CD4-positive, CD25-positive, alpha-beta regulatory T cell (primary cell): Measurements from ENCODE around the gene HJURP. TPM values are rescaled to one million over a fixed set of nuclear protein-coding genes. Genes with fewer than 3 reads are reported as not detected.

Experiments used
- ATAC-seq, 2 donors: fragments of 150-1000 bp; cut with Tn5 transposase; one replicate each; pipeline ENCODE4 v1.10.0; 2021; ENCODE audit warnings: low read depth in 2 of 2, moderate number of reproducible peaks in 2 of 2, moderate library complexity in 1 of 2
- DNase-seq, 3 donors: peaks; one replicate each; pipeline versions ENCODE4 v3.0.0 to v3.0.0-alpha.2; 2012 to 2022; ENCODE audit warnings: mixed read lengths in 1 of 3
- H3K27ac ChIP-seq: one replicate; pipeline ENCODE4 v1.7.0; 2013; ENCODE audit warnings: mild to moderate bottlenecking, low read length; ENCODE audit not compliant: insufficient read depth, poor library complexity, severe bottlenecking
- H3K27me3 ChIP-seq: one replicate; pipeline ENCODE4 v1.7.0; 2013; ENCODE audit warnings: low read length; ENCODE audit not compliant: control insufficient read depth, insufficient read depth
- H3K36me3 ChIP-seq: one replicate; pipeline ENCODE4 v1.7.0; 2013; ENCODE audit warnings: mild to moderate bottlenecking, low read length, moderate library complexity; ENCODE audit not compliant: control insufficient read depth, insufficient read depth
- H3K4me1 ChIP-seq: 2 replicates; pipeline ENCODE4 v1.7.0; 2013; ENCODE audit warnings: mild to moderate bottlenecking, low read length; ENCODE audit not compliant: insufficient read depth, control insufficient read depth, poor library complexity, severe bottlenecking
- H3K4me3 ChIP-seq: one replicate; pipeline ENCODE4 v1.7.0; 2013; ENCODE audit warnings: low read depth, mild to moderate bottlenecking, low read length, moderate library complexity
- H3K9me3 ChIP-seq, 2 experiments: 1 replicate in 1 of 2; 2 replicates in 1 of 2; pipeline ENCODE4 v1.7.0; 2013; ENCODE audit warnings: low read length in 2 of 2, mild to moderate bottlenecking in 1 of 2, moderate library complexity in 1 of 2; ENCODE audit not compliant: control insufficient read depth in 2 of 2
- H3K27ac Mint-ChIP-seq, 3 donors: one replicate each; pipeline ENCODE4 v1.8.0; 2020 to 2022; ENCODE audit warnings: mild to moderate bottlenecking in 3 of 3, mixed read lengths in 3 of 3, moderate library complexity in 2 of 3
- H3K27me3 Mint-ChIP-seq: one replicate; pipeline ENCODE4 v1.8.0; 2022; ENCODE audit warnings: mild to moderate bottlenecking, mixed read lengths
- H3K36me3 Mint-ChIP-seq: one replicate; pipeline ENCODE4 v1.8.0; 2020; ENCODE audit warnings: mixed read lengths
- H3K4me1 Mint-ChIP-seq, 4 donors: one replicate each; pipeline ENCODE4 v1.8.0; 2020 to 2022; ENCODE audit warnings: mixed read lengths in 4 of 4, mild to moderate bottlenecking in 1 of 4
- H3K4me3 Mint-ChIP-seq, 4 donors: one replicate each; pipeline ENCODE4 v1.8.0; 2020 to 2022; ENCODE audit warnings: mild to moderate bottlenecking in 4 of 4, mixed read lengths in 4 of 4, moderate library complexity in 3 of 4
- H3K9me3 Mint-ChIP-seq, 7 donors: one replicate each; pipeline ENCODE4 v1.8.0; 2020 to 2022; ENCODE audit warnings: mixed read lengths in 7 of 7, mild to moderate bottlenecking in 3 of 7, moderate library complexity in 2 of 7
- polyA plus RNA-seq, 4 donors: library from polyadenylated mRNA; unstranded; fragments of 300-500 nt; fragmentation: Illumina TruSeq; gene quantifications; one replicate each; pipeline ENCODE4 v1.2.3, GENCODE V29; 2021
- total RNA-seq: library from RNA; stranded (reverse); gene quantifications from one replicate; pipeline ENCODE4 v1.2.3, GENCODE V29; 2022

HJURP gene
- total and polyA plus RNA-seq, 5 donors from 2014 or later = 0.34 to 1.8 (median 1.4) TPM

GRCh38 chr2:233815861-233816260, 38.5 kb downstream of the HJURP start:
- H3K4me3 ChIP-seq = no peak overlapping the region
- no peaks in the 10 kb centered on the region for H3K4me1 ChIP-seq
- peaks cover 0 to 1% (median 0%) of the 10 kb centered on the region in 7 donors for H3K9me3 Mint-ChIP-seq
- H3K36me3 ChIP-seq = no peaks in the 10 kb centered on the region
- no peaks in the 10 kb centered on the region for H3K4me1 Mint-ChIP-seq
- no peaks in the 10 kb centered on the region for H3K36me3 Mint-ChIP-seq
- DNase-seq (no peak), ATAC-seq (no peak)
- H3K27me3 Mint-ChIP-seq = peaks cover 33% of the 10 kb centered on the region
- H3K4me3 Mint-ChIP-seq = no peak overlapping the region
- no peak overlapping the region for H3K27ac Mint-ChIP-seq
- no peaks in the 10 kb centered on the region for H3K9me3 ChIP-seq
- no peak overlapping the region for H3K27ac ChIP-seq
- H3K27me3 ChIP-seq = no peaks in the 10 kb centered on the region

DNA sequence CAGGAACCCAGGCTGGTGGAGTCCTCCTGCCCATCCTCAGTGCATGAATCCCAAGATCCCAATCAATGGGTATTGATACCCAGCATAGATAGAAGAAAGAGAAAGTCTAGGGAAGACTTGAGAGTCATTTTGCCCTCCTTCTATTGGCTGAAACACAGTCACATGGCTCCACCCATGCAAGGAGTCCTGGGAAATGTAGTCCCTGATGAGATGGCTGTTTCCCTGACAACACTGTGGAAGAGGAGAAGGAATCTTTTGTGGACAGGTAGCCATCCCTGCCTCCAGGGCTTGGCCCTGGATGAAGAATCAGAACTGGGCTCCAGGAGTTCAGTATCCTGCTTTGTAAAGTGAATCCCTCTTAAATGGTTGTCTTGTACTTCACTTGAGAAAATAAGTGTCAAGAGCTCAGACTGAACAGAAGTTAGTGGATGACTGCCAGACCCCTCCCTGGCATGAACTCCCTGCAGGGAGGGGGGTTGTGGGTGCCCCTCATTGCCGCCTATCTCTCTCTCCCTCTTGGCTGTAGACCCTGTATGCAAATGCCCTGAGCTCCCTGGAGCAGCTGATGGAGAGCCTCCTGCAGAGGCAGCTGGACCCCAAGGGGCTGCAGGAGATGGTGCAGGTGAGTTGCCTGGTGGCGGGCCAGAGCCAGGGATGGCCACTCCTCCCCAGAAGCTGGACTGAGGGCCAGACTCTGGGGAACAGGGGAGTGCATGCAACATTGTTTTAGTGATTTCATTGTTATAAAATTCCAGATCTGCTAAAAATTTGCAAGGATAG, 40.1 kb downstream of the HJURP start:
- H3K4me1 ChIP-seq = no peaks in the 10 kb centered on the region
- ATAC-seq (no peak), DNase-seq (peak in 1 of 3 donors; percentile 24)
- no peaks in the 10 kb centered on the region for H3K4me1 Mint-ChIP-seq
- peaks cover 27% of the 10 kb centered on the region for H3K27me3 Mint-ChIP-seq
- H3K27ac ChIP-seq = no peak overlapping the region
- H3K27ac Mint-ChIP-seq = no peak overlapping the region
- H3K36me3 ChIP-seq = no peaks in the 10 kb centered on the region
- no peaks in the 10 kb centered on the region for H3K9me3 ChIP-seq
- no peak overlapping the region for H3K4me3 ChIP-seq
- H3K9me3 Mint-ChIP-seq = peaks cover 0 to 1% (median 0%) of the 10 kb centered on the region in 7 donors
- H3K36me3 Mint-ChIP-seq = no peaks in the 10 kb centered on the region
- H3K27me3 ChIP-seq = no peaks in the 10 kb centered on the region
- no peak overlapping the region for H3K4me3 Mint-ChIP-seq

DNA sequence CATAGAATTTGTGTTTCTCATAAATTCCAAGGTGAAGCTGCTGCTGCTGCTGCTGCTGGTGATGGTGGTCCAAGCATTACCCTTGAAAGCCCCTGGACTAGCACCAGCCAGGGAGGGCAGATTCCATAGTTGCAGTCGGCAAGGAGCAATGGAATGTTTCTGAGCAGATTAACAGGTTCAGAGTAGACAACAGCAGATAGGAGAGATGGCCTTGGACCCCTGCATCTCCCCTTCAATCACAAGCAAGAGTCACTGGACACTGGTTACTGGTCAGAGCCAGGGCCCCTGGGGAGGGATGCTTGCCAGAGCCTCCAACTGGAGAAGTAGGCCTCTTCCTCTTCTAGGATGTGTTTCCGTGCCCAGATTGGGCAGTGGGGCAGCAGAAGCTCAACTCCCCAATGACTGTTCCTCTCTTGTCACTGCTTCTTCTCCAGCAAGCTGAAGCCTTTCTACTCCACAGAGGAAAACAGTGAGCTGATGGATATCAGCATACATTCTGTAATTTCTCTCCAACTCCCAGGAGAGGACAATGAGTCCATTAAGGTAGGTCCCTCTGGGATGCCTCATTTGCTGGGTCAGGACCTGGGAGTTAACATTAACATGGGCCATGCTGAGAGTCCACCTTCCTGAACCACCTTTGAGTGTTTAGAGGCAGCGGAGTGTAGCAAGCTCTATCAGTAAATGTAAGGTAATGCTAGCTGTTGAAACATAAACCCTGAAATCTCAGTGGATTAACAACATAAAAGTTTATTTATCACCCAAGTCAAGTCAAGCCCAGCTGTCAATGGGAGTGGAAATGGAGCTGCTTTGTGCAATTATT, 40.9 kb downstream of the HJURP start:
- Histone ChIP-seq H3K27me3 (no peaks in the 10 kb centered on the region), H3K27ac (no peak overlapping the region), H3K9me3 (no peaks in the 10 kb centered on the region), H3K36me3 (no peaks in the 10 kb centered on the region), H3K4me1 (no peaks in the 10 kb centered on the region), H3K4me3 (no peak overlapping the region)
- Mint-ChIP-seq H3K9me3 (peaks cover 0 to 1% (median 0%) of the 10 kb centered on the region in 7 donors), H3K36me3 (no peaks in the 10 kb centered on the region), H3K4me1 (no peaks in the 10 kb centered on the region), H3K4me3 (no peak overlapping the region), H3K27me3 (peaks cover 31% of the 10 kb centered on the region), H3K27ac (no peak overlapping the region)
- DNase-seq = no peak
- ATAC-seq = no peak

DNA sequence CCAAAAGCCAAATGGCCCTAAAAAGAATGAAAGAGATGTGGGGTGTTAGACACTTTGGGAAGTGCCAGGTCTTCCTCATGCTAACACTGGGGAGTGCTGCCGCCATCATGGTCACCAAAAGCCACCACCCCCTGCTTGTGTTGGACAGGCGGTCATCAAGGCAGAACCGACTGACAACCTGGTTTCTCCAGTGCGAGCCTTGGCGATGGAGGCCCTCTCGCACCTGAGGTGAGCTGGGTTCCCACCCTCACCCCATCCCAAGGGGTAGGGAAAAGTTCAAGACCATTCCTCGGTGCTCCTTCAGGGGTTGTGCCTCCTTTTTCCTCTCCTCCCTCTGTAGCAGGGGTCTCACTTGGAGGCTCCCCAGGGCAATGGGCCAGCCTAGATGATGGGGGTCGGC, 42.6 kb downstream of the HJURP start:
- Histone ChIP-seq H3K4me1 (no peaks in the 10 kb centered on the region), H3K27ac (no peak overlapping the region), H3K36me3 (no peaks in the 10 kb centered on the region), H3K9me3 (no peaks in the 10 kb centered on the region), H3K27me3 (no peaks in the 10 kb centered on the region), H3K4me3 (no peak overlapping the region)
- H3K4me1 Mint-ChIP-seq = no peaks in the 10 kb centered on the region
- H3K27ac Mint-ChIP-seq = no peak overlapping the region
- DNase-seq = no peak
- no peaks in the 10 kb centered on the region for H3K36me3 Mint-ChIP-seq
- no peak for ATAC-seq
- no peak overlapping the region for H3K4me3 Mint-ChIP-seq
- peaks cover 28% of the 10 kb centered on the region for H3K27me3 Mint-ChIP-seq
- H3K9me3 Mint-ChIP-seq = no peaks in the 10 kb centered on the region

GRCh38 chr2:233811087-233811486, 43.2 kb downstream of the HJURP start:
- no peak for DNase-seq
- no peaks in the 10 kb centered on the region for H3K4me1 Mint-ChIP-seq
- no peak overlapping the region for H3K27ac ChIP-seq
- no peak for ATAC-seq
- no peaks in the 10 kb centered on the region for H3K9me3 ChIP-seq
- H3K27me3 Mint-ChIP-seq = peaks cover 32% of the 10 kb centered on the region
- H3K27ac Mint-ChIP-seq = no peak overlapping the region
- no peaks in the 10 kb centered on the region for H3K27me3 ChIP-seq
- H3K4me3 Mint-ChIP-seq = no peak overlapping the region
- no peak overlapping the region for H3K4me3 ChIP-seq
- no peaks in the 10 kb centered on the region for H3K9me3 Mint-ChIP-seq
- H3K36me3 Mint-ChIP-seq = no peaks in the 10 kb centered on the region
- no peaks in the 10 kb centered on the region for H3K36me3 ChIP-seq
- H3K4me1 ChIP-seq = no peaks in the 10 kb centered on the region

DNA sequence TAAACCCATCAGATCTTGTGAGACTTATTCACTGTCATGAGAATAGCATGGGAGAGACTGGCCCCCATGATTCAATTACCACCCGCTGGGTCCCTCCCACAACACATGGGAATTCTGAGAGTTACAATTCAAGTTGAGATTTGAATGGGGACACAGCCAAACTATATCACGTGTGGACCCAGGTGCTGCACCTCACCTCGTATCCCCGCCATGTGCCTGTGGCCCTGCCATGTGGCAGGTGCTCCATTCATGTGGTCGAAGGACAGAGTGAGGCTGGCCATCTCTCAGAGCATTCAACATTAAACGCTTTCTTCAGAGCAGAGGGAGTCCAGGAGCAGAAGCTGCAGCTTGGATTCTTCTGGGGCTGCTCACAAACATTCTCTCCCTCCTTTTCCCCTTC, 44.0 kb downstream of the HJURP start:
- Histone ChIP-seq H3K27me3 (no peaks in the 10 kb centered on the region), H3K4me3 (no peak overlapping the region), H3K4me1 (no peaks in the 10 kb centered on the region), H3K27ac (no peak overlapping the region), H3K36me3 (no peaks in the 10 kb centered on the region), H3K9me3 (no peaks in the 10 kb centered on the region)
- DNase-seq = no peak
- Mint-ChIP-seq H3K9me3 (no peaks in the 10 kb centered on the region), H3K27ac (no peak overlapping the region), H3K4me3 (no peak overlapping the region), H3K4me1 (no peaks in the 10 kb centered on the region), H3K27me3 (peaks cover 35% of the 10 kb centered on the region), H3K36me3 (no peaks in the 10 kb centered on the region)
- no peak for ATAC-seq

- H3K27ac ChIP-seq = no peak overlapping the region
- no peaks in the 10 kb centered on the region for H3K9me3 ChIP-seq
- H3K27me3 Mint-ChIP-seq = peaks cover 23% of the 10 kb centered on the region
- peaks cover 3% of the 10 kb centered on the region for H3K27me3 ChIP-seq
- no peak overlapping the region for H3K4me3 Mint-ChIP-seq
- H3K4me1 Mint-ChIP-seq = no peaks in the 10 kb centered on the region
- H3K4me3 ChIP-seq = no peak overlapping the region
- no peaks in the 10 kb centered on the region for H3K9me3 Mint-ChIP-seq
- H3K36me3 Mint-ChIP-seq = no peaks in the 10 kb centered on the region
- H3K27ac Mint-ChIP-seq = no peak overlapping the region
- ATAC-seq (no peak), DNase-seq (no peak)
- H3K36me3 ChIP-seq = no peaks in the 10 kb centered on the region
- H3K4me1 ChIP-seq = no peaks in the 10 kb centered on the region
Observed at GRCh38 chr2:233807966-233808935, 46.1 kb downstream of the HJURP start.
